Thyroid gland (tissue), 4 donors: ENCODE measurements around the gene KCNB1.

Experiments
- CTCF ChIP-seq, 6 experiments: fragments of 200-600 bp in 3 of 6; fragments of 450-650 bp in 3 of 6; sonication (generic) in 3 of 6; IDR thresholded peaks; one replicate each; pipeline ENCODE4 v1.5.1; 2016 to 2019; ENCODE audit warnings: antibody characterized with exemption in 6 of 6, mild to moderate bottlenecking in 2 of 6, inconsistent platforms in 1 of 6, moderate library complexity in 1 of 6
- POLR2A ChIP-seq, 2 donors: fragments of 450-650 bp; IDR thresholded peaks; one replicate each; pipeline ENCODE4 v1.6.1; 2017; ENCODE audit warnings: antibody characterized with exemption in 2 of 2, mild to moderate bottlenecking in 2 of 2, moderate library complexity in 1 of 2

GRCh38 chr20:49396230-49396629 lies 86.2 kb downstream of the KCNB1 start:
- TF ChIP-seq POLR2A (IDR thresholded peaks at IDR 0.05) (no peak), CTCF (IDR thresholded peaks at IDR 0.05) (no peak)
